Measurements from ENCODE around the gene KCNF1.
"Not testable (repeated sequence)": the region's sequence is repeated elsewhere in the genome, so short reads cannot be mapped to it uniquely, and the experiment has no call there.

KCNF1 gene

GRCh38 chr2:10948606-10949230, 37.0 kb downstream of the KCNF1 start:
- Histone ChIP-seq H3K9ac (ENCODE audit: low read depth, low read length) (no peak overlapping the region), H3K9me3 (ENCODE audit: control insufficient read depth, insufficient read depth, low read length) (no peaks in the 10 kb centered on the region), H3K27me3 (ENCODE audit: control insufficient read depth, insufficient read depth, low read length) (no peaks in the 10 kb centered on the region), H3K4me1 (ENCODE audit: control insufficient read depth, insufficient read depth, low read length) (no peaks in the 10 kb centered on the region), H3K27ac (ENCODE audit: low read depth, low read length) (no peak overlapping the region), H3K36me3 (ENCODE audit: control insufficient read depth, insufficient read depth, low read length) (no peaks in the 10 kb centered on the region), H3K4me3 (ENCODE audit: low read depth, low read length) (no peak overlapping the region)

DNA sequence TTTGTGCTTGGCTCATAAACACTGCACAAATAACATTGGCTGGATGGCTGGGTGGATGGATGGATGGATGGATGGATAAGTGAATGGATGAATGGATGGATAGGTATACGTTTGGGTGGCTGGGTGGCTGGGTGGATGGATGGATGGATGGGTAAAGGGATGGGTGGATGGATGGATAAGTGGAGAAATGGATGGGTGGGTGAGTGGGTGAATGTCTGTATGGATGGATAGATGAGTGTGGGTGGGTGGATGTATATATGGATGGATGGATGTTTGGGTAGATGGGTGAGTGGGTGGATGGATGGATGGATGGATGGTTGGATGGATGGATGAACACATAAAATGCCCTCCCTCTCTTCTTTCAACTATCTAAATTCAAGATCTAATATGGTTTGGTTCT, 38.1 kb downstream of the KCNF1 start:
- Histone ChIP-seq H3K4me3 (ENCODE audit: low read depth, low read length) (no peak overlapping the region), H3K27ac (ENCODE audit: low read depth, low read length) (no peak overlapping the region), H3K27me3 (ENCODE audit: control insufficient read depth, insufficient read depth, low read length) (no peaks in the 10 kb centered on the region), H3K36me3 (ENCODE audit: control insufficient read depth, insufficient read depth, low read length) (no peaks in the 10 kb centered on the region), H3K9ac (ENCODE audit: low read depth, low read length) (no peak overlapping the region), H3K9me3 (ENCODE audit: control insufficient read depth, insufficient read depth, low read length) (no peaks in the 10 kb centered on the region), H3K4me1 (ENCODE audit: control insufficient read depth, insufficient read depth, low read length) (no peaks in the 10 kb centered on the region)

DNA sequence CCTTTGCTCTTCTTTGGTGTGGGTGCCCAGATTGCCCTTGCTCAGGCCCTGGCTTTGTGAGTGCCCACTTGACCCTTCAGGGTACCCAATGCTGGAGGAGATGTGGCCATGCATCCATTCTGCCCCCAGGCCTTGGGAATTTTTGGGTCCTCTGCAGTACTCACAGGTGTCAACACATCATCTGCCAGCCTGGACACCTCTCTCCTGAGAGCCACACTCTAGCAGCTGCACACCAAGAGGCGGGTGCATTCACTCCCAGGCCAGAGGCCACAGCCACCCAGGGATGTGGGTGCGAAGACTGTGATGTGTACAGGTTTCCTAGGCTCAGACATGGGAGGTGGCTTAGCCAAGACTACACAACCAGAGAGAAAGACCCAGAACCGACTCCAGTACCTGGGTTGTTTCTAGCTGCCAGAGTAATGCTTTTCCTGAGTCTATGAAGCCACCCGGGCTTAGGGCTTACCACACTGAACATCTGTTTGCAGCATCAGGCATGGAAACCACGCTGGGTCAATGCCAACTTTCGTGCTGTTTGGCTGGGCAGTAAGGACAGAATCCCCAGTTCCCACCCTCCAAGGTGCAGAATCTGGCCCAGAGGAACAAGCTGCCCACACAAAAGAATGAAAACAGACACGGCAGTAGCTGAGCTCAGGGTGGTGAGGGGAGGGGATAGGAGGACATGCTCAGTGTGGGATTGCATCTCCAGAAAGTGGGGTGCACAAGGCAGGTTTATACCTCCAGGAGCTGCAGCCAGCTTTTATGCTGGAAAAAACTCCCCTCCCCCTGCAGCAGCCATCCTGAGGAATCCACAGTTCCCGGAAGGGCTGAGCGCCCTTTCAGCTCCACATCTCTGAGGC, 40.1 kb downstream of the KCNF1 start:
- Histone ChIP-seq H3K27ac (ENCODE audit: low read depth, low read length) (no peak overlapping the region), H3K4me3 (ENCODE audit: low read depth, low read length) (no peak overlapping the region), H3K9me3 (ENCODE audit: control insufficient read depth, insufficient read depth, low read length) (no peaks in the 10 kb centered on the region), H3K4me1 (ENCODE audit: control insufficient read depth, insufficient read depth, low read length) (no peaks in the 10 kb centered on the region), H3K9ac (ENCODE audit: low read depth, low read length) (no peak overlapping the region), H3K36me3 (ENCODE audit: control insufficient read depth, insufficient read depth, low read length) (no peaks in the 10 kb centered on the region), H3K27me3 (ENCODE audit: control insufficient read depth, insufficient read depth, low read length) (no peaks in the 10 kb centered on the region)

- Histone ChIP-seq H3K9ac (ENCODE audit: low read depth, low read length) (no peak overlapping the region), H3K27ac (ENCODE audit: low read depth, low read length) (no peak overlapping the region), H3K4me3 (ENCODE audit: low read depth, low read length) (no peak overlapping the region), H3K36me3 (ENCODE audit: control insufficient read depth, insufficient read depth, low read length) (no peaks in the 10 kb centered on the region), H3K4me1 (ENCODE audit: control insufficient read depth, insufficient read depth, low read length) (no peaks in the 10 kb centered on the region), H3K27me3 (ENCODE audit: control insufficient read depth, insufficient read depth, low read length) (no peaks in the 10 kb centered on the region), H3K9me3 (ENCODE audit: control insufficient read depth, insufficient read depth, low read length) (no peaks in the 10 kb centered on the region)
These were observed 42.7 kb downstream of the KCNF1 start for GRCh38 chr2:10954416-10954815.

- Histone ChIP-seq H3K4me1 (ENCODE audit: control insufficient read depth, insufficient read depth, low read length) (no peaks in the 10 kb centered on the region), H3K27me3 (ENCODE audit: control insufficient read depth, insufficient read depth, low read length) (no peaks in the 10 kb centered on the region), H3K9me3 (ENCODE audit: control insufficient read depth, insufficient read depth, low read length) (no peaks in the 10 kb centered on the region), H3K27ac (ENCODE audit: low read depth, low read length) (no peak overlapping the region), H3K4me3 (ENCODE audit: low read depth, low read length) (no peak overlapping the region), H3K36me3 (ENCODE audit: control insufficient read depth, insufficient read depth, low read length) (no peaks in the 10 kb centered on the region), H3K9ac (ENCODE audit: low read depth, low read length) (no peak overlapping the region)
These were observed 43.4 kb downstream of the KCNF1 start for GRCh38 chr2:10954856-10955818.

- Histone ChIP-seq H3K27ac (ENCODE audit: low read depth, low read length) (no peak overlapping the region), H3K4me1 (ENCODE audit: control insufficient read depth, insufficient read depth, low read length) (no peaks in the 10 kb centered on the region), H3K27me3 (ENCODE audit: control insufficient read depth, insufficient read depth, low read length) (no peaks in the 10 kb centered on the region), H3K9me3 (ENCODE audit: control insufficient read depth, insufficient read depth, low read length) (no peaks in the 10 kb centered on the region), H3K4me3 (ENCODE audit: low read depth, low read length) (no peak overlapping the region), H3K36me3 (ENCODE audit: control insufficient read depth, insufficient read depth, low read length) (no peaks in the 10 kb centered on the region), H3K9ac (ENCODE audit: low read depth, low read length) (no peak overlapping the region)
These were observed 44.5 kb downstream of the KCNF1 start for GRCh38 chr2:10956006-10956790.

GRCh38 chr2:10957391-10957790, 45.7 kb downstream of the KCNF1 start:
- no peaks in the 10 kb centered on the region for H3K4me1 ChIP-seq (ENCODE audit: control insufficient read depth, insufficient read depth, low read length)
- no peaks in the 10 kb centered on the region for H3K36me3 ChIP-seq (ENCODE audit: control insufficient read depth, insufficient read depth, low read length)
- H3K27me3 ChIP-seq (ENCODE audit: control insufficient read depth, insufficient read depth, low read length): no peaks in the 10 kb centered on the region
- no peak overlapping the region for H3K9ac ChIP-seq (ENCODE audit: low read depth, low read length)
- H3K4me3 ChIP-seq (ENCODE audit: low read depth, low read length): no peak overlapping the region
- H3K9me3 ChIP-seq (ENCODE audit: control insufficient read depth, insufficient read depth, low read length): no peaks in the 10 kb centered on the region
- no peak overlapping the region for H3K27ac ChIP-seq (ENCODE audit: low read depth, low read length)

DNA sequence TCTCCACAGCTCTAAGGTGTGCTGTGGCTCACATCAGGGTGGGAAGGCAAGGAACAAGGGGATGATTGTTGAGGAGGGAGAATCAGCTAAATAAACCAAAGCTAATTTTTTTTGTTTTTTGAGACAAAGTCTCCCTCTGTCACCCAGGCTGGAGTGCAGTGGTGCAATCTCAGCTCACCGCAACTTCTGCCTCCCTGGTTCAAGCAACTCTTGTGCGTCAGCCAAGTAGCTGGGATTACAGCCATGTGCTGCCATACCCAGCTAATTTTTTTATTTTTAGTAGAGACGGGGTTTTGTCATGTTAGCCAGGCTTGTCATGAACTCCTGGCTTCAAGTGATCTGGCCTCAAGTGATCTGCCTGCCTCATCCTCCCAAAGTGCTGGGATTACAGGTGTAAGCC, 46.7 kb downstream of the KCNF1 start:
- not testable (repeated sequence) for H3K27ac ChIP-seq (ENCODE audit: low read depth, low read length); H3K36me3 ChIP-seq (ENCODE audit: control insufficient read depth, insufficient read depth, low read length); H3K9me3 ChIP-seq (ENCODE audit: control insufficient read depth, insufficient read depth, low read length); H3K4me3 ChIP-seq (ENCODE audit: low read depth, low read length); H3K9ac ChIP-seq (ENCODE audit: low read depth, low read length); H3K4me1 ChIP-seq (ENCODE audit: control insufficient read depth, insufficient read depth, low read length); H3K27me3 ChIP-seq (ENCODE audit: control insufficient read depth, insufficient read depth, low read length)

GRCh38 chr2:10960606-10961489, 49.1 kb downstream of the KCNF1 start:
- Histone ChIP-seq H3K4me3 (ENCODE audit: low read depth, low read length) (no peak overlapping the region), H3K27ac (ENCODE audit: low read depth, low read length) (no peak overlapping the region), H3K27me3 (ENCODE audit: control insufficient read depth, insufficient read depth, low read length) (no peaks in the 10 kb centered on the region), H3K4me1 (ENCODE audit: control insufficient read depth, insufficient read depth, low read length) (0 out of 2 replicates have a peak, but pooled peaks cover 4% of the 10 kb centered on the region), H3K9ac (ENCODE audit: low read depth, low read length) (no peak overlapping the region), H3K36me3 (ENCODE audit: control insufficient read depth, insufficient read depth, low read length) (no peaks in the 10 kb centered on the region), H3K9me3 (ENCODE audit: control insufficient read depth, insufficient read depth, low read length) (no peaks in the 10 kb centered on the region)

GRCh38 chr2:10961490-10961875, 49.7 kb downstream of the KCNF1 start:
- Histone ChIP-seq H3K27me3 (ENCODE audit: control insufficient read depth, insufficient read depth, low read length) (no peaks in the 10 kb centered on the region), H3K9me3 (ENCODE audit: control insufficient read depth, insufficient read depth, low read length) (no peaks in the 10 kb centered on the region), H3K4me3 (ENCODE audit: low read depth, low read length) (no peak overlapping the region), H3K36me3 (ENCODE audit: control insufficient read depth, insufficient read depth, low read length) (no peaks in the 10 kb centered on the region), H3K4me1 (ENCODE audit: control insufficient read depth, insufficient read depth, low read length) (0 out of 2 replicates have a peak, but pooled peaks cover 4% of the 10 kb centered on the region), H3K27ac (ENCODE audit: low read depth, low read length) (no peak overlapping the region), H3K9ac (ENCODE audit: low read depth, low read length) (no peak overlapping the region)

Data from HUES48 (cell line).